Putamen (tissue), 1 donor: ENCODE data around the gene DDX43.
"Not testable (repeated sequence)": the region's sequence is repeated elsewhere in the genome, so short reads cannot be mapped to it uniquely, and the experiment has no call there.

Experiments used
- DNase-seq: peaks from one replicate; pipeline ENCODE4 v3.0.0-alpha.2; 2016; ENCODE audit warnings: low spot score

The DDX43 gene

GRCh38 chr6:73394577-73395354 lies at the start of gene DDX43:
Gene DDX43 (plus strand): TSS chr6:73394828. CDS start chr6:73394906, 78 bp downstream.
- DNase-seq, result peak; percentile 10

GRCh38 chr6:73348550-73349204 lies 46.0 kb upstream of the DDX43 start:
- no peak for DNase-seq

- no peak for DNase-seq
These were observed 45.3 kb upstream of the DDX43 start for GRCh38 chr6:73349311-73349710.

DNA sequence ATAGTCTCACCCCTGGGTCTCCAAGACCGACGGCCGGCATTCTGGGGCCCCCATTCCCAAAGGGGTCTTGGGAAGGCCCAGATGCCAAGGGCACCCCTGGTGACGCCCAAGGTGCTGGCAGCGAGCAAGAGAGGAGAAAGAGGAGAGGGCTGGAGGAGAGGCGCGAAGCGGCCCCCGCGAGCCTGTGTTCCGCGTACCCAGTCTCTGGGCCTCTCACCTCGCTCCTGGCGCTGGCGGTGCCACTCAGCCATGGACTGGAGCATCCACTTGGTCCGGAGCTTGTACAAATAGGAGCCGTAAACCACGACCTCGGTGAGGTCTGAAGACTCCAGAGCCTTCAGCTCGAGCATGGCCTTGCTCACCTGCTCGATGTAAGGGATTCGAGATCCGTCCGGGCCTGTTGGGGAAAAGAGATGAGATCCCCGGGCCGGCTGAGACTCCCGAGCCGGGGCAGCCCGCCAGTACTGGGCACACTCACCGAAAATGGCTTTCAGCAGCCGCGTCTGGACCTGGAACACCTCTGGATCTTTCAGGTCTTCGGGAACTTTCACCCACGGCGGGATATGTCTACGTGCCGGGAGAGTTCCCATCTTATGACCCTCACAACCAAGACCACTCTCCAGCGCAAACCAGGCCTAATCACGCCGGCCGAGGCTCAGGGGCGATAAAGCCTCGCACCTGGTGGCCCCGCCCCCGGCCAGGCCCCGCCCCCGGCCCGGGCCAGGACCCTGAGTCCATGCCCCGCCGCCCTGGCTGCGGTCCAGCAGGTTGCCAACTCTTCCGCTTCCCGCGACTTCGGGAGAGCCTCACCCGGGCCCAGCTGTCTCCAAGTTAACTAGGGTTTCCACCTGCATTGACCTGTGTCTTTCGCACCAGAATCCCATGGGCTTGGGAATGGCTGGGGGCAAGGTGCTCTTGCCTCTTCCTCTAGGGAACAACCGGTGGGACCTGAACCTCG lies 40.7 kb upstream of the DDX43 start, which contains the start of gene DPPA5:
Gene DPPA5 (minus strand): TSS at position 641 of the 958 bp plus-strand sequence. CDS start 51 bp downstream, at position 590.
- DNase-seq, result no peak

DNA sequence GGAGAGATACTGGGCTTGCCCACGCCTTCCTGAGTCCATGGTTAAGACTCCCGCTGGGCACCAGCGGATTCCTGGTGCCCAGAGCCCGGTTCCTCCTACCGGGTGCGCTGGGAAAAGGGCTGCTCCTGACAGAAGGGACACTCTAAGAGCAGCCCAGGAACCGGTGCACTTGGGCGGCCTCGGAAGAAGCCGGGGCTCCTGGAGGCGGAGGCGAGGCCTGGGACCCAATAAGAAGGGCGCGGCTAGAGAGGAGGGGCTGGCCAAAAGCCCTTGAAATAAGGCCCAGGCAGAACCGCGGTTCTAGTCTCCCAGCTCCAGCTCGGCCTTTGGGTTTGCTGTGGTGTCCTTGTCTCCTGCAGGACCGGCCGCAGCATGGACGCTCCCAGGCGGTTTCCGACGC lies 32.3 kb upstream of the DDX43 start, which contains the start of gene KHDC3L:
Gene KHDC3L (plus strand): TSS at position 301 of the 400 bp plus-strand sequence. CDS start 72 bp downstream, at position 373.
- DNase-seq, result no peak

DNA sequence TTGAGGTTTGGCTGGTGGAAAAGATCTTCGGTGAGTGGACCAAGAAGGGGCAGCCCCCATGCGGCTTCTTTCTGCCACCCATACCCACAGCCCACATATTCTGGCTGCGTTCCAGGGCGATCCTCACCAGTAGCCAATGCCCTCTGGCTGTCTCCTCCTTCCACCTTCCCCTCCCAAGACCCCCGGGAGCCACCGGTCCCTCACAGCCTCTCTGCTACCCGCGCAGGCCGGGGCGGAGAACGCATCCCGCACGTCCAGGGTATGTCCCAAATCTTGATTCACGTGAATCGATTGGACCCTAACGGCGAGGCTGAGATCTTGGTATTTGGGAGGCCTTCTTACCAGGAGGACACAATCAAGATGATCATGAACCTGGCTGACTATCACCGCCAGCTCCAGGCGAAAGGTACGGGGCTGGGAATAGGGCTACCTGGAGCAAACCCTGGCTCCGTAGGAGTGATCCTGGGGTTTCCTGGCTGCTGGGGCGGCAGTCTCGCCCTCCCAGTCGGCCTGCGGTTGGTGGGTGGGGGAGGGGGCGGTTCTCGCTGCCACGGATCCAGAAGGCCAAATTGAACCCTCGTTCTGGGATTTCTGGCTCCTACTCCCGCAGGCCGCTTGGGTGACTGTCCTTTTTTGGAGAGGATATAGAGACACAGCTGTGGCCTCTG lies 31.6 kb upstream of the DDX43 start:
- DNase-seq, result no peak

DNA sequence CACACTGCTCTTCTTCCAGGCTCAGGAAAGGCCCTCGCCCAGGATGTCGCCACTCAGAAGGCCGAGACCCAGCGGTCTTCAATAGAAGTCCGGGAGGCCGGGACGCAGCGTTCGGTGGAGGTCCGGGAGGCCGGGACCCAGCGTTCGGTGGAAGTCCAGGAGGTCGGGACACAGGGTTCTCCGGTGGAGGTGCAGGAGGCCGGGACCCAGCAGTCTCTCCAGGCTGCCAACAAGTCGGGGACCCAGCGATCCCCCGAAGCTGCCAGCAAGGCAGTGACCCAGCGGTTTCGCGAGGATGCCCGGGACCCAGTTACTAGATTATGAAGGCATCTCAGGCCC lies 31.1 kb upstream of the DDX43 start:
- DNase-seq, result no peak

DNA sequence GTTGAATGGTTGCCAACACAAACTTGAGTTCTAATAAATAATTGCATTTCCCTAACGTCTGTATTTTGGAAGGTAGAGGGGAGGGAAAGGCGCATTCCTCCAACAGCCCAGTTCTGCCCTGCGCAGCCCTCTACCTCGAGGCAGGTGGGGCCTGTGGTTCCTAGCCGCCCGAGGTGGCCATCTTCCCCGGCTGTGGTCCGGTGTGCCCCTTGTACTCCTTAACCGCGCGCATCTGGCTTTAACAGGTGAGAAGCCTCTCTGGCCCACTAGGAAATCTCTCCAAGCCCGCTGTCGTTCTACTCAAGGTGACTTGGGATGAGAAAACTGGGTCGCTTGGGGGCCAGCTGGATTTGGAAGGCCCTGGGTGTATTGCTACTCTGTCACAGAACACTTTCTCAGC lies 30.5 kb upstream of the DDX43 start:
- DNase-seq, result no peak

DNA sequence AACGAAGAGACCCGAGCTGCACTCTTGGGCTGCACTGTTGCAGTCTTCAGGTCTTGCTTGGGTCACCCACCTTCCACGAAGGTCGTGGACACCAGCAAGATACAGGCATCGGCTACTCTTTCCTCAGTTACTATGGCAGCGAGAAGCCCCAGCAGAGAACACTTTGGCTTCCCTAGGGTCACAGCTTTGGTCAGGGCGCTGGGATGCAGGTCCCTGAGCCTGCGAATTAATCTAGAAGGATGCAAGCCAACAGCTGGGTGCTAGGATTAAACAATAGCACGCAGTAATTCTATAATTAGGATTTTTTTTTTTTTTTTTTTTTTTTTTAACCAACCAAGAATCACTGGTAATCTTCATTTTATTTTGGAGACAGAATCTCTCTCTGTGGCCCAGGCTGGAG lies 30.1 kb upstream of the DDX43 start:
- DNase-seq, result no peak

- DNase-seq, result no peak
These were observed 26.8 kb upstream of the DDX43 start for GRCh38 chr6:73367761-73368355.

- no peak for DNase-seq
These were observed 26.0 kb upstream of the DDX43 start for GRCh38 chr6:73368675-73369074.

DNA sequence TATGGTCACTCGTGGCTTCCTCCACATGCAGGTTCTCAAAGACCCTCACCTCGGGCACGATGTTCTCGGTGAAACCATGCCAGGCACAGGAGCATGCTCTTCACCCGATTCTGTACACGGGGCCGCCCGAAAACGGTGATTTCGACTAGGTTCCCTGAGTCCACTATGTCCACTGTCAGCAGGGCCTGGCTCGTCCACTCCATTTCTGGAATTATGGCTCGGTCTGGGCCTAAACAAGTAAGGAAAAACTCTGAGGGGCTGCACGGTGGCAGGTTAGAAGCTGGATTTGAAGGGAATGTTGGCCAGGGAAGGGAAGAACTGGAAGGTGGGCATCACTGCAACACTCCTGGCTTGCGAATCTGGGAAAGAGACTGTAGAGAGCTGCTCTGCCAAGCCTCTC lies 25.5 kb upstream of the DDX43 start:
- no peak for DNase-seq

GRCh38 chr6:73369563-73369962 lies 25.1 kb upstream of the DDX43 start, which contains the start of gene OOEP:
Gene OOEP (minus strand): TSS chr6:73369897. CDS start chr6:73369792, 105 bp downstream.
- DNase-seq, result no peak

GRCh38 chr6:73371984-73372383 lies 22.6 kb upstream of the DDX43 start:
- no peak for DNase-seq

DNA sequence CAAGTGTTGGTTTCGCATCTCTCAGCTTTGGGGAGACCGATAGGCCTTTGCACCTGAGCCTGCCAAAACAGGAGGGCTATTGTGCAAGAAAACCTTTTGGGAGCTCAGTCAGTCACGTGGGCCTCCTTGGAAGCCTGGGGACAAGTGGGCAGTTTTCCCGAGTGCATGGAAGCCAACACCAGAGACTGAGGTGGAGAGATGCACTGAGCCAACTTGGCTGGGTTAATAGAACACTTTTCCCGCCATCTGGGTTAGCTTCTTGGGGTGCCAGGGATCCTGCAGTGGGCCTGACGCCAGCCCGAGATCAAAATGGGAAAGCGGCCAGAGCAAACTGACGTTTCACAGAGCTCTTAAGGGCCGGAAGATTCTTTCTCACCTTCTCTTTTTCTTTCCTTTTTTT lies 22.1 kb upstream of the DDX43 start:
- no peak for DNase-seq

DNA sequence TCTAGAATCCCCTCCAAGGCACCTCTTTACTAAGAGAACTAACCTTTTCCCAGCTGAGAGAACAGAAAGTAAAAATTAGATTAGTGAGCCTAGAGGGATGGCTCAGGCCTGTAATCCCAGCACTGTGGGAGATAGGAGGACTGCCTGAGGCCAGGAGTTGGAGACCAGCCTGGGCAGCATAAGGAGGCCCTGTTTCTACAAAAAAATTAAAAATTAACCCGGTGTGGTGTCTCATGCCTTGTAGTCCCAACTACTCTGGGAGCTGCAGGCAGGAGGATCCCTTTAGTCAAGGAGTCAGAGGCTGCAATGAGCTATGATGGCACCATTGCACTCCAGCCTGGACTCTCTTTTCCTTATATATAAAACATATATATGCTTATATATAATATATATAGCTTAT lies 19.4 kb upstream of the DDX43 start:
- DNase-seq, result no peak

DNA sequence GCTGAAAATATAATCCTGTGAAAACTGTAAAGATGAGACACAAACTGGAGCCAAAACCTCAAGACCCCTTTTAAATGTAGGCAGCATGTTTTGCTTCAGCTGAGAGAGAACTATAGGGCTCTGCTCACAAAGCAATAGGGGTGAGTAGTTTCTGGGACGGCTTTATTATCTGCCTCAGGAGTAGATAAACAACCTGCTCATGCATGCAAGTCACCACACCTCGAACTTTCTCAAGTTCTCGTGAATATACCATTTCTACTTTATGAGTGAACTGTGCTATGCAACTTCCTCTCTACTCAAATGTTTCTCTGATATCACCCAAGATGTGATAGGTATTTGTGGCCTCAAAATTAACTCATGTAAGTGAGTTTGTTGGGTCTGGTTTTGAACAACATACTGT lies 17.4 kb upstream of the DDX43 start:
- no peak for DNase-seq

GRCh38 chr6:73381531-73381930 lies 13.1 kb upstream of the DDX43 start:
- not testable (repeated sequence) for DNase-seq

GRCh38 chr6:73382462-73383113 lies 12.0 kb upstream of the DDX43 start:
- DNase-seq, result no peak

DNA sequence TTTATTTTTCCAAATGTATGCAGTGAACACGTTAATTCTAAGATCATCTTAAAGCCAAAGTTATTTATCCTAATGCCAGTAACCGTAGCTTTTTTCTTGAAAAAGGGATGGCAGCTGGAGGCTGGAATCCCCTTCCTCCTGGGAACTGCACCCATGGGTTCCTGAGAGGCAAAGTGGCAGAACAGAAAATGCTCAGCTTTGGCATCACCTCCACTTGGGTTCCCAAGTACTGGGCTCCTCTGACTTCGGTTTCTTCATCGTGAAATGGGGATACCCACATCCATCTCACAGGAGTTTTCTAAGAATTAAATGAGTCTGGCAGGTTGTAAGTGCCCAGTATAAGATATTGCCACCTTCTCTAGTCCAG lies 6.2 kb upstream of the DDX43 start:
- no peak for DNase-seq
